GM18508 (cell line): ENCODE measurements around the gene ST3GAL3.

ENCODE experiments used
- ATAC-seq: cut with Tn5 transposase; IDR thresholded peaks from one replicate; pipeline ENCODE4 v1.9.1; 2021; ENCODE audit warnings: moderate number of reproducible peaks; ENCODE audit not compliant: insufficient read depth, unreplicated experiment

The ST3GAL3 gene

GRCh38 chr1:43871181-43871910 lies 164.0 kb downstream of the ST3GAL3 start:
- no peak for ATAC-seq

- ATAC-seq, result no peak
Observed at GRCh38 chr1:43872280-43872679, 164.9 kb downstream of the ST3GAL3 start.

GRCh38 chr1:43873851-43874250 lies 166.5 kb downstream of the ST3GAL3 start:
- no peak for ATAC-seq

- ATAC-seq, result no peak
Observed at GRCh38 chr1:43874716-43875115, 167.4 kb downstream of the ST3GAL3 start.

GRCh38 chr1:43875331-43875730 lies 168.0 kb downstream of the ST3GAL3 start:
- ATAC-seq, result no peak

- ATAC-seq, result no peak
Observed at GRCh38 chr1:43877101-43877500, 169.8 kb downstream of the ST3GAL3 start.

GRCh38 chr1:43878440-43878839 lies 171.1 kb downstream of the ST3GAL3 start:
- ATAC-seq, result no peak

- ATAC-seq, result no peak
Observed at GRCh38 chr1:43878854-43879253, 171.5 kb downstream of the ST3GAL3 start.

GRCh38 chr1:43879414-43879813 lies 172.1 kb downstream of the ST3GAL3 start:
- no peak for ATAC-seq

GRCh38 chr1:43879996-43880395 lies 172.7 kb downstream of the ST3GAL3 start:
- no peak for ATAC-seq

- no peak for ATAC-seq
Observed at GRCh38 chr1:43880604-43881003, 173.3 kb downstream of the ST3GAL3 start.

GRCh38 chr1:43881415-43881814 lies 174.1 kb downstream of the ST3GAL3 start:
- ATAC-seq, result no peak

- no peak for ATAC-seq
Observed at GRCh38 chr1:43882763-43883162, 175.4 kb downstream of the ST3GAL3 start.

- ATAC-seq, result no peak
Observed at GRCh38 chr1:43883321-43883720, 176.0 kb downstream of the ST3GAL3 start.

- no peak for ATAC-seq
Observed at GRCh38 chr1:43885279-43885801, 178.0 kb downstream of the ST3GAL3 start.

- ATAC-seq, result no peak
Observed at GRCh38 chr1:43887748-43888147, 180.4 kb downstream of the ST3GAL3 start.

- no peak for ATAC-seq
Observed at GRCh38 chr1:43890815-43891214, 183.5 kb downstream of the ST3GAL3 start.

GRCh38 chr1:43893006-43893405 lies 185.7 kb downstream of the ST3GAL3 start:
- ATAC-seq, result no peak

GRCh38 chr1:43898981-43899380 lies 191.6 kb downstream of the ST3GAL3 start:
- no peak for ATAC-seq

- ATAC-seq, result no peak
Observed at GRCh38 chr1:43900386-43900785, 193.1 kb downstream of the ST3GAL3 start.

- no peak for ATAC-seq
Observed at GRCh38 chr1:43901196-43901961, 194.0 kb downstream of the ST3GAL3 start.
